T-helper 1 cell treated with Interleukin-12 subunit alpha and Interleukin-12 subunit beta and Interleukin-4 antibody, amounts not matched to agents 30 ng/mL and 1 ng/mL, for 36 hours (primary cell): ENCODE data around the gene APMAP. TPM values are rescaled to one million over a fixed set of nuclear protein-coding genes. Genes with fewer than 3 reads are reported as not detected.
"Not testable (repeated sequence)": the region's sequence is repeated elsewhere in the genome, so short reads cannot be mapped to it uniquely, and the experiment has no call there.

Experiments
- intact Hi-C: fragments of 100-400 bp; cut with micrococcal nuclease; formaldehyde crosslinking; loops from one replicate; pipeline ENCODE4 v1.15.1; 2024
- total RNA-seq: library from RNA; stranded (reverse); gene quantifications from 2 replicates; pipeline ENCODE4 v1.2.3, GENCODE V29; 2022

APMAP gene
- total RNA-seq, 1 donor from 2014 or later = 47.3 TPM

DNA sequence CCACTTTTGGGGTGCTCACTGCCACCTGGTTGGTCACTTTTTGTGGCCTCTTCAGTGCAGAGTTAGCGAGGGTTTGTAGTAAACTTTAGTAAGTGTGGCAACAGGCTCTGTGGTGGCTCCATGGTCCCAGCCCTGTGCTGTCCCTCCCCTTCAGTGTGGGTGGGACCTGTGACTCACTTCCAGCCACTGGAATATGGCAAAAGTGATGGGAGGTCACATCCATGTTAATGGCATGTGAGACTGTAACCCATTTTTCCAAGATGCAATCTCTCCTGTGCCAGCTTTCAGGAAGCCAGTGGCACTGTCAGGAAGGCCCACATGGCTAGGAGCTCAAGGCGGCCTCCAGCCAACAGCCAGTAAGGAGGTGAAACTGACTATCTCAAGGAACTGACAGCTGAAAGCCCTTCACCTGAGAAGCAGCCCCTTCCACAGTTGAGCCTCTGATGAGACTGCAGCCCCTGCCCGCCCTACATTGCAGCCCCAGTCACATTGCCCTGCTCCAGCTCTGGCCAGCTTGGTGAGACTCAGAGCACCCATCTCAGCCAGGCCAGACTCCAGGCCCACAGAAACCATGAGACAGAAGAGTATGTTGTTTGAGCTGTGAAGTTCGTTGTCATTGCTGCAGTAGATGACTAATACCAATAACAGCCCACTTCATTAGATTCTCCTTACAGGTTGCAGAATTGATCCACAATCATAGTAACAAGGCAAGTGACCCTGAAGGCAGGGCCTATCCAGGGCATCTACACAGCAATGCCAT is 56.6 kb downstream of the APMAP start:
- intact Hi-C loops = no loop called here

GRCh38 chr20:24935140-24935539 is 57.4 kb downstream of the APMAP start:
- intact Hi-C loops = no loop called here

DNA sequence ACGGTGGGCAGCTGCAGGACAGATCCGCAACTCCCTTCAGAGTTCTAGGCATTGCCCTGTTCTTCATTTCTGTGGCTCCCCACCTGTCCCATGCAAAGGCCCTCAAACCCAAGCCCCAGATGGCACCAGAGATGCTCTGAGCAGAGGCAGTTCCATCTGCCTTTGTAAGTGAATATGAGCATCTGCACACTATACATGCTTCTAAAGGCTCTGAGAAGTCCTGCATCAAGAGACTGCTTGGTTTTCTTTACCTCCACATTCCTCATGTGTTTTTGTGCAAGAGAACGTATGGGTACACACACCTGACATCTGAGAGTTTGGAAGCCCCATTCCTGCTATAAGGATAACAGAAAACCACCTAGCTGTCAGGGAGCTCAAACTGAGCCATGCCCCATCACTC is 57.8 kb downstream of the APMAP start:
- intact Hi-C loops = loop anchor here (5.0 kb wide), 2 partner anchors 123 to 243 kb away; partner anchors contain the start of gene ACSS1

- intact Hi-C loops = loop anchor here (5.0 kb wide), 2 partner anchors 123 to 243 kb away; partner anchors contain the start of gene ACSS1
These were observed 58.4 kb downstream of the APMAP start for GRCh38 chr20:24934101-24934661.

DNA sequence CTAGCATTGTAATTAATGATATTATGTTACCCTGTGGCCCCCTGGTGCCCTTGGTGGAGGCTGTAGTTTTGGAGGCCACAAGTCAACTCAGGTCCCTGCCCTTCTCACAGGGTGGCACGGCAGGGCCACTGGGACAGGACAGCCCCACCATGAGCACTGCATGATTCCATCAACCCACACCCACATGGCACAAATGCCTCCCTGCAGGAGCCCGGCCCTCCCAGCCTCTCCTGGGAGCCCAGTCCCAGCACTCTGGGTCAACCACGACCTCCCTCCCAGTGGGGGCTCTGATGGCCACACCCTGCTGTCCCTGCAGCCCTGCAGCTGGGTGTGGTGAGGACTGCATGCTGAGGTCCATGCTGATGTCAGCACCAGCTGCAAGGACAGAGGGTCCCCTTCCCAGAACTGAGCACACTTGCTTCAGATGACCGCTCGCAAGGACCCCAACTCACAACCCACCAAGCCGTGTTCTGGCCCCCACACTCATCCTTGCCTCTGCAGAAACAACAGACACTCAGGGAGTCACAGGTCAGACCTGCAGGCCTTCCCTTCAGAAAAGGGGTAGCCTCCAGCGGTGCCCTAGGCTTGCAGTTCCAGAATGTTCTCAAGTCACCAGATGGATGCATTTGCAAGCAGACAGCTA is 59.2 kb downstream of the APMAP start:
- intact Hi-C loops = loop anchor here (5.0 kb wide), 2 partner anchors 124 to 244 kb away; partner anchors contain the start of gene ACSS1

DNA sequence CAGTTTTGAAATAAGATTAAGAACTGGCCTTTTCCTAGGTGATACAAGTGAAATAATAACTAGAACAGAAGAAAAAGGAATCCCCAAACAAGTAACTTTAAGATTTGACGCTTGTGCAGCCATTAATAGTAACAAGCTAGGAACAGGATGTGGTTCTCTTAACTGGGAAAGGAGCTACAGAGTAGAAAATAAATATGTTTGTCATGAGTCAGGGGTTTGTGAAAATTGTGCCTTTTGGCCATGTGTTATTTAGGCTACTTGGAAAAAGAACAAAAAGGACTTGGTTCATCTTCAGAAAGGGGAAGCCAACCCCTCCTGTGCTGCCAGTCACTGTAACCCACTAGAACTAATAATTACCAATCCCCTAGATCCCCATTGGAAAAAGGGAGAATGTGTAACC is 60.7 kb downstream of the APMAP start:
- intact Hi-C loops = loop anchor here (1.0 to 5.0 kb wide), 3 partner anchors 17 to 245 kb away; partner anchors contain the start of genes ACSS1 and CST7

DNA sequence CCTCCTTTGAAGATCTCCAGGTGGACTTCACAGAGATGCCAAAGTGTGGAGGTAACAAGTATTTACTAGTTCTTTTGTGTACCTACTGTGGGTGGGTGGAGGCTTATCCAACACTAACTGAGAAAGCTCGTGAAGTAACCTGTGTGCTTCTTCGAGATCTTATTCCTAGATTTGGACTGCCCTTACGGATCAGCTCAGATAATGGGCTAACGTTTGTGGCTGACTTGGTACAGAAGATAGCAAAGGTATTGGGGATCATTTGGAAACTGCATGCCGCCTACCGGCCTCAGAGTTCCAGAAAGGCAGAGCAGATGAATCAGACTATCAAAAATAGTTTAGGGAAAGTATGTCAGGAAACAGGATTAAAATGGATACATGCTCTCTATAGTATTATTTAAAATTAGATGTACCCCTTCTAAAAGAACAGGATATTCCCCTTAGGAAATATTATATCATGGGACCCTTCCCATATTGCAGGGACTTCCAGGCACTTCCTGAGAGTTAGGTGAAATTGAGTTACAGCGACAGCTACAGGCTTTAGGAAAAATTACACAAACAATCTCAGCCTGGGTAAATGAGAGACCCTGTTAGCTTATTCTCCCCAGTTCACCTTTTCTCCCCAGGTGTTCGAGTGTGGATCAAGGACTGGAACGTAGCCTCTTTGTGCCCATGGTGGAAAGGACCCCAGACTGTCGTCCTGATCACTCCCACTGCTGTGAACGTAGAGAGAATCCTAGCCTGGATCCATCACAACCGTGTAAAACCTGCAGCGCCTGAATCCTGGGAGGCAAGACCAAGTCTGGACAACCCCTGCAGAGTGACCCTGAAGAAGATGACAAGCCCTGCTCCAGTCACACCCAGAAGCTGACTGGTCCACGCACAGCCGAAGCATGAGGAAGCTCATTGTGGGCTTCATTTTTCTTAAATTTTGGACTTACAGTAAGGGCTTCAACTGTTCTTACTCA is 61.5 kb downstream of the APMAP start:
- intact Hi-C loops = loop anchor here (5.0 kb wide), 2 partner anchors 126 to 246 kb away; partner anchors contain the start of gene ACSS1

- intact Hi-C loops = loop anchor here (5.0 kb wide), 3 partner anchors 32 to 247 kb away; partner anchors contain the start of gene ACSS1
These were observed 62.5 kb downstream of the APMAP start for GRCh38 chr20:24929867-24930723.

DNA sequence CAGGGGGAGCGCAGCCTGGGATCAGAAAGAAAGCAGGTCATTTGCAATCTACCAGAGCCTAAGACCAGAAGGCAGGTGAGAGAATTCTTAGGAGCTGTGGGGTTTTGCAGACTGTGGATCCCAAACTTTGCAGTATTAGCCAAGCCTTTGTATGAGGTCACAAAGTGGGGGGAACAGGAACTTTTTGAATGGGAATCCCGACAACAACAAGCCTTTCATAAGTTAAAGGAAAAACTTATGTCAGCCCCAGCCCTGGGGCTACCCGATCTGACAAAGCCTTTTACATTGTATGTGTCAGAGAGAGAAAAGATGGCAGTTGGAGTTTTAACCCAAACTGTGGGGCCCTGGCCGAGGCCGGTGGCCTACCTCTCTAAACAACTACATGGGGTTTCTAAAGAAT is 63.3 kb downstream of the APMAP start:
- intact Hi-C loops = loop anchor here (5.0 kb wide), 1 partner anchor 33 kb away; no protein-coding TSS in a partner anchor

- intact Hi-C loops = not testable (repeated sequence)
These were observed 71.8 kb downstream of the APMAP start for GRCh38 chr20:24920706-24921105.

GRCh38 chr20:24919665-24920064 is 72.9 kb downstream of the APMAP start:
- intact Hi-C loops = loop anchor here (2.0 kb wide), 3 partner anchors 135 to 759 kb away; no protein-coding TSS in a partner anchor

GRCh38 chr20:24918579-24919566 is 73.7 kb downstream of the APMAP start:
- intact Hi-C loops = loop anchor here (1.0 to 2.0 kb wide), 7 partner anchors 134 to 1030 kb away; no protein-coding TSS in a partner anchor

- intact Hi-C loops = loop anchor here (1.0 to 2.0 kb wide), 7 partner anchors 133 to 1029 kb away; no protein-coding TSS in a partner anchor
These were observed 74.6 kb downstream of the APMAP start for GRCh38 chr20:24917797-24918578.

- intact Hi-C loops = no loop called here
These were observed 75.5 kb downstream of the APMAP start for GRCh38 chr20:24917056-24917455.

DNA sequence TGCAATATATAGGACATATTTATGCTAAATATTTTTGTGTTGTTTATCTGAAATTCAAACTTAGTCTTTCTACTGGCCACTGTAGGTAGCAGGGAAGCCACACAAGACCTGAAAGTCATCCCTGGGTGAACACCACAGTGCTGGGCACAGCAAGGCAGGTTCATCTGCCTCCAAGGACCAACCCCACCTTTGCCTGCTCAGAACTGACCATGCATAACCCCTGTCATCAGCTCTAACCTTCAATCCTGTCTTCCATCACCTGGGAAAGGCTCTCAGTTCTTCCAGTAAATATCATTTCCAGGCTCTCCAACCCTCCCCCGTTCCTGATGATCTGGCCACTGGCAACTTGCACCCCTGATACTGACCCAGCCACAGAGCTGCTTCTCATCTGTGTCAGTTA is 76.1 kb downstream of the APMAP start:
- intact Hi-C loops = no loop called here

- intact Hi-C loops = no loop called here
These were observed 76.7 kb downstream of the APMAP start for GRCh38 chr20:24915892-24916291.

- intact Hi-C loops = no loop called here
These were observed 77.1 kb downstream of the APMAP start for GRCh38 chr20:24915440-24915839.
